ENCODE data around the gene MYDGF.
"Not testable (repeated sequence)": the region's sequence is repeated elsewhere in the genome, so short reads cannot be mapped to it uniquely, and the experiment has no call there.

MYDGF gene

GRCh38 chr19:4669723-4670480 is at the start of gene MYDGF:
Gene MYDGF (minus strand): TSS chr19:4670342. CDS start chr19:4670334, 8 bp downstream.
- no peak for TF ChIP-seq ZFX (IDR thresholded peaks at IDR 0.05; ENCODE audit: borderline replicate concordance)
- TF ChIP-seq, protein P1, sequence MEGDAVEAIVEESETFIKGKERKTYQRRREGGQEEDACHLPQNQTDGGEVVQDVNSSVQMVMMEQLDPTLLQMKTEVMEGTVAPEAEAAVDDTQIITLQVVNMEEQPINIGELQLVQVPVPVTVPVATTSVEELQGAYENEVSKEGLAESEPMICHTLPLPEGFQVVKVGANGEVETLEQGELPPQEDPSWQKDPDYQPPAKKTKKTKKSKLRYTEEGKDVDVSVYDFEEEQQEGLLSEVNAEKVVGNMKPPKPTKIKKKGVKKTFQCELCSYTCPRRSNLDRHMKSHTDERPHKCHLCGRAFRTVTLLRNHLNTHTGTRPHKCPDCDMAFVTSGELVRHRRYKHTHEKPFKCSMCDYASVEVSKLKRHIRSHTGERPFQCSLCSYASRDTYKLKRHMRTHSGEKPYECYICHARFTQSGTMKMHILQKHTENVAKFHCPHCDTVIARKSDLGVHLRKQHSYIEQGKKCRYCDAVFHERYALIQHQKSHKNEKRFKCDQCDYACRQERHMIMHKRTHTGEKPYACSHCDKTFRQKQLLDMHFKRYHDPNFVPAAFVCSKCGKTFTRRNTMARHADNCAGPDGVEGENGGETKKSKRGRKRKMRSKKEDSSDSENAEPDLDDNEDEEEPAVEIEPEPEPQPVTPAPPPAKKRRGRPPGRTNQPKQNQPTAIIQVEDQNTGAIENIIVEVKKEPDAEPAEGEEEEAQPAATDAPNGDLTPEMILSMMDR (IDR thresholded peaks at IDR 0.05) = no peak
- peak within 1 kb of the TSS; percentile 68 for H3K27ac ChIP-seq

DNA sequence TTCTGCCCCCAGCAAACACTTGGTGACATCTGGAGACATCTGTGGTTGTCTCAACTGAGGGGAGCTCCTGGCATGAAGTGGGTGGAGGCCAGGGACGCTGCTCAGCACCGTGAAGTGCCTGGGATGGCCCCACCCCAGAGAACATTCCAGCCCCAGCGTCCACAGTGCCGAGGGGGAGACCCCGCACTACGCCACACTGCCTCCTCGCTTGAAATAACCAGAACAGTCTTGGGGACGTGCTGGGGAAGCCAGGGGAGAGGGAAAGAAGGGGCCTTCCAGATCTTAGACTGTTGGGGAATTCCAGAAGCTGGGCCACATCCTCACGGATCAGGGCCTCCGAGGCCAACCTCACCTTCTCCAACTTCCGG is 49.3 kb upstream of the MYDGF start:
- TF ChIP-seq, protein P1 (IDR thresholded peaks at IDR 0.05) = no peak
- no peak for TF ChIP-seq ZFX (IDR thresholded peaks at IDR 0.05; ENCODE audit: borderline replicate concordance)
- no peak overlapping the region for H3K27ac ChIP-seq

- TF ChIP-seq, protein P1 (IDR thresholded peaks at IDR 0.05) = no peak
- no peak for TF ChIP-seq ZFX (IDR thresholded peaks at IDR 0.05; ENCODE audit: borderline replicate concordance)
- H3K27ac ChIP-seq = no peak overlapping the region
Measured at GRCh38 chr19:4717966-4718701, 48.0 kb upstream of the MYDGF start.

DNA sequence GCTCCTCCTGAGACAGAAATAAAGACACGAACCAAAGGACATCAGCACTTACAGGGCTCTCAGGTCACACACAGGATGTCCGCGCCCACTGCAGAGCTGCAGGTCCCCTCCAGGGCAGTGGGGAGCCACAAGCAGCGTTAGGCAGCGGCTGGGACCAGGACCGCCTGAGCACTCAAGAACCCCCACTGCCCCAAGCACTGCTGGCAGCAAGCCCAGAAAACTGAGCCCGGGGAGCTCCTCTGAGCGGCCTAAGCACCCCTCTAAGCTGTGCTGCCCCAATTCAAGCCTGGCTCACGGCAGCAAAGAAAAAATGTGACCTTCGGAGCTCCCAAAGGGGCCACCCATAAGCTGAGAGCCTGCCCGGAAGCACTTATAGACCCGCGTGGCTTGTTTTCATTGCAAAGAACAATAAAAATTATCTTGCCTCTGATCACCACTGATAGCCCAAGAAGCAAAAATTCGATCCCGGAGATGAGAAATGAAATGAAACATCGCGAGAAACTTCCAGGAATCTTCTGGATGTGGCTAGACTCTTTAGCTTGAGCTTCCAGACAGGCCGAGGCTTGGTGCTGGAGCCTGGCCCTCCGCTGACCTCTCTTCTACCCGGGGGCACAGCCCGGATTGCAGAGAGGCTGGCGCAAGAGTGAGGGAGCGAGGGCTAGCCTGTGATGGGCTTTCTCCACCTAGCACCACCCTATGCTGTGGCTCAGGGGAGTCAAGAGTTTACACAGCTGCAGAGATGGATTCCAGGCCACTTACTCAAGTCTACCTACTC is 47.2 kb upstream of the MYDGF start:
- TF ChIP-seq, protein P1 (IDR thresholded peaks at IDR 0.05) = no peak
- no peak for TF ChIP-seq ZFX (IDR thresholded peaks at IDR 0.05; ENCODE audit: borderline replicate concordance)
- no peak overlapping the region for H3K27ac ChIP-seq

DNA sequence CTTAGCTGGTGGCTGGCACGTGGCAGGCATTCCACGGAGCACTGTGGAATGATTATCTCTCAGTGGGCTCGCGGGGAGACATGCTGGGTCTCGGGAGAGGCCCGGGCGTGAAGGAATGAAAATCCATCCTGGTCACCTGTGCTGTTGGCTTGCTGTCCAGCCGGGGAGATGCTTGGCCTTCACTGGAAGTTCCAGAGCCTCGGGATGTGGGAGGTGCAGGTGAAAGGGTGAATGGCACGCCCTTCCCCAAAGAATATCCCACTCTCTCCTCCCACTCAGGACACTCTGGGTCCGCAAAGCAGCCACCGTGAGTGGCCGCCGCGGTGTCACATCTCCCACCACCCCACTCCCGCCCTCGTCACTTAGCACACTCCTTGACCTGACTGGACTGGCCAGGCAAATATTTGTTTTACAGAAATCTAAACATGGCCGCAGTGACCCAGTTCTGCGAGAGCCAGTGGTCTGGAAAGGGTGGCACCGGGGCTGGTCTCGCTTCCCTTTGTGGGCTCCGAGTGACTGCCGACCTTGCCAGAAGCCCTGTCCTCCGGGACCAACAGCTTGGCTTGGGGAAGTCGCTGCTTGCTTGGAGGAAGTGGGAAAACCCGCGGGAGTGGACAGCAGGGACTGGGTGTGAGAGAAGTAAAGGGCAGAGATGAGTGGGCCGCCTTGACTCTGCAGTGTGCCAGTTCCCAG is 45.5 kb upstream of the MYDGF start:
- H3K27ac ChIP-seq = no peak overlapping the region
- TF ChIP-seq, protein P1 (IDR thresholded peaks at IDR 0.05) = no peak
- no peak for TF ChIP-seq ZFX (IDR thresholded peaks at IDR 0.05; ENCODE audit: borderline replicate concordance)

- not testable (repeated sequence) for H3K27ac ChIP-seq
Measured at GRCh38 chr19:4715178-4715528, 45.0 kb upstream of the MYDGF start.

- TF ChIP-seq, protein P1 (IDR thresholded peaks at IDR 0.05) = no peak
- no peak for TF ChIP-seq ZFX (IDR thresholded peaks at IDR 0.05; ENCODE audit: borderline replicate concordance)
- no peak overlapping the region for H3K27ac ChIP-seq
Measured at GRCh38 chr19:4714016-4714415, 43.9 kb upstream of the MYDGF start.

Measured in 22Rv1 (cell line).